GM23248 (cell line): Measurements from ENCODE around the gene LGI4.

ENCODE experiments used
- EZH2 ChIP-seq: fragments of 200-600 bp; sonication (generic); IDR thresholded peaks from 2 replicates; pipeline ENCODE4 v1.6.1; 2018; ENCODE audit warnings: antibody characterized with exemption, mild to moderate bottlenecking; ENCODE audit not compliant: insufficient read depth, poor library complexity, severe bottlenecking
- EZH2phosphoT487 ChIP-seq: fragments of 200-600 bp; sonication (generic); IDR thresholded peaks from 2 replicates; pipeline ENCODE4 v1.6.1; 2018; ENCODE audit warnings: antibody characterized with exemption, moderate library complexity, mild to moderate bottlenecking, low read depth; ENCODE audit not compliant: insufficient read depth

- TF ChIP-seq EZH2 = no peak
- no peak for TF ChIP-seq EZH2phosphoT487
Measured at GRCh38 chr19:35150445-35150844, 15.6 kb upstream of the LGI4 start.
